GM12874 (cell line): ENCODE results near the gene COL7A1.

Source experiments
- TF ChIP-seq, protein P1 (sequence below): IDR thresholded peaks from 2 replicates; pipeline ENCODE4 v1.5.1; 2011; ENCODE audit warnings: low read depth, mild to moderate bottlenecking, control low read depth, low read length, moderate library complexity; ENCODE audit not compliant: insufficient read depth

COL7A1 gene

DNA sequence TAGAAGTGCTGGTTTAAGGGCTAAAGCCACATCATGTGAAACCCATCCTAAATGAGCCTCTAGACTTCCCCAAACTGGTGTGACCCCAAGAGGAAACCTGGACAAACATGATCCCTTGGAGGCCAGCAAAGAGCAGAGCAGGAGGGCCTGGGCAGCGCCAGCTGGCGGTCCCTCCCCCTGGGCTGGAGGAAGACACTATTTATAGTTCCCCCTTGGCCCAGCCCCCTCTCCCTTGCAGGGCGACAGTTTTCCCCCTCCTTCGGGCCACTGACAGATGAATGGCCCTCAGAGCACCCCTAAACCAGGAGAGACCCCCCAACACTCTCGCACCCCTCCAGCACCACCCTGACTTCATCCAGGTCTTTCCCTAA is 34.5 kb downstream of the COL7A1 start:
- TF ChIP-seq, protein P1, sequence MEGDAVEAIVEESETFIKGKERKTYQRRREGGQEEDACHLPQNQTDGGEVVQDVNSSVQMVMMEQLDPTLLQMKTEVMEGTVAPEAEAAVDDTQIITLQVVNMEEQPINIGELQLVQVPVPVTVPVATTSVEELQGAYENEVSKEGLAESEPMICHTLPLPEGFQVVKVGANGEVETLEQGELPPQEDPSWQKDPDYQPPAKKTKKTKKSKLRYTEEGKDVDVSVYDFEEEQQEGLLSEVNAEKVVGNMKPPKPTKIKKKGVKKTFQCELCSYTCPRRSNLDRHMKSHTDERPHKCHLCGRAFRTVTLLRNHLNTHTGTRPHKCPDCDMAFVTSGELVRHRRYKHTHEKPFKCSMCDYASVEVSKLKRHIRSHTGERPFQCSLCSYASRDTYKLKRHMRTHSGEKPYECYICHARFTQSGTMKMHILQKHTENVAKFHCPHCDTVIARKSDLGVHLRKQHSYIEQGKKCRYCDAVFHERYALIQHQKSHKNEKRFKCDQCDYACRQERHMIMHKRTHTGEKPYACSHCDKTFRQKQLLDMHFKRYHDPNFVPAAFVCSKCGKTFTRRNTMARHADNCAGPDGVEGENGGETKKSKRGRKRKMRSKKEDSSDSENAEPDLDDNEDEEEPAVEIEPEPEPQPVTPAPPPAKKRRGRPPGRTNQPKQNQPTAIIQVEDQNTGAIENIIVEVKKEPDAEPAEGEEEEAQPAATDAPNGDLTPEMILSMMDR = no peak

GRCh38 chr3:48558493-48559134 is 36.5 kb downstream of the COL7A1 start:
- TF ChIP-seq, protein P1 = no peak

- TF ChIP-seq, protein P1 = peak; percentile 22; the same call in 1 of the 2 replicates
These were observed 38.1 kb downstream of the COL7A1 start, which contains the start of gene PFKFB4 for GRCh38 chr3:48556796-48557626. Gene PFKFB4 (minus strand): TSS chr3:48556803. CDS start chr3:48556777, 26 bp downstream.

DNA sequence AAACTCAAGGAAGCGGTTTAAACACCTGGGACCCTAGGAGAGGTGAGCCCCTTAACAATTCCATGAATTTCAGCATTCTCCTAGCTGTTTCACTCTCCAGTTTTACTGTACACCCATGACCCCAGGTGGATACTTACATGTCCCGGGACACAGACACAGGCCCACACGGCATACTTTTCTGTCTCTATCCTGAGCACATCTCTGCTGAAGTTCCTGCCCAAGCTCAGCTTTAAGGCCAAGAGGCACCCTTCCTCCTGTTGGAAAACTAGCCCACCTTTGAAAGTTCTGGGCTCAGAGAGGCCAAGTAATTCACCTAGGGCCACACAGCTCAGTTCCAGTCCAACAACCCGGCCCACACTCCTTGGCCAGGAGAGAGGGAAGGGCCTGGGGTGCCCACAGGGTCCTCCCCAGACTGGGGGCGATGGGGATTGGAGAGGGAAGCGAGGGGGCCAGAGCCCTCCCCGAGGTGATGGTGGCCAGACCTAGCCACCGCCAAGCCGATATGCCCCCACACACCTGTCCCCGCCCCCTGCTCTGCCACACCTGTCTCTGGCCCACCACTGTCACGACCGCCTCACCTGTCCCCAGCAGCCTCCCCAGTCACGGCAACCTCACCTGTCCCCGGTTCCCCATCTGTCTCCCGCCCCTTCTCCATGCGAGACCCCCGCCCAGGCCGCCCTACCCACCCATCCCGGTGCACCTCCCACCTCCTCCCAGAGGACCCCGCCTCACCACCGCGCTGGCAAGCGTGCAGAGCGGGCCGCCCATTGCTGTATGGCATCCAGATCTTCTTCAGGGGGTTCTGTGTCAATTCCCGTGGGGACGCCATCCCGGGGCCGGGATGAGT is 39.0 kb downstream of the COL7A1 start:
- TF ChIP-seq, protein P1 = no peak

DNA sequence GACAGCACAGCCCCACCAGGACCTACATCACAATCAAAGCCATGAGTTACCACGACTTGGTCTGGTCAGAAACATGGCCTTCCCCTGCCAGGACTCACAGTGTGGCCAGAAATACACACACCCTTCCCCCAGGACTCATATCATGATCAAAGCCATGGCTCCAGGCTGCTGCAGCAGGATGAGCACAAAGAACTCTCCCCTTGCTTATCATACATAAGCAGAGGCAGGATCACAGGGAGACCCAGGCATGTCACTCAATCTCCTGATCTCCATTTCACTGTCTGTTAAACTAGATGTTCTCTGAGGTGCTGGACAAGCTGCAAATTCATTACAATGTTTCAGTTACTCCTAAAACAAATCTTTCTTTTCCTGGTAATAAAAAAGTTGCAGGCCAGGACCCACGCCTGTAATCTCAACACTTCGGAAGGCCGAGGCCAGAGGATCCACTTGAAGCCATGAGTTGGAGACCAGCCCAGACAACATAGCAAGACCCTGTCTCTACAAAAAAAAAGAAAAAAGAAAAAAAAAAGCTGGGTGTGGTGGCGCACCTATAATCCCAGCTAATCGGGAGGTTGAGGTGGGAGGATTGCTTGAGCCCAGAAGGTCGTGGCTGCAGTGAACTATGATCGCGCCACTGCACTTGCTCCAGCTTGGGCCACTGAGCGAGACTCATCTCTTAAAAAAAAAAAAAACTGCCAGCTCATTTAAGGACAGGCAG is 39.7 kb downstream of the COL7A1 start:
- TF ChIP-seq, protein P1 = no peak

DNA sequence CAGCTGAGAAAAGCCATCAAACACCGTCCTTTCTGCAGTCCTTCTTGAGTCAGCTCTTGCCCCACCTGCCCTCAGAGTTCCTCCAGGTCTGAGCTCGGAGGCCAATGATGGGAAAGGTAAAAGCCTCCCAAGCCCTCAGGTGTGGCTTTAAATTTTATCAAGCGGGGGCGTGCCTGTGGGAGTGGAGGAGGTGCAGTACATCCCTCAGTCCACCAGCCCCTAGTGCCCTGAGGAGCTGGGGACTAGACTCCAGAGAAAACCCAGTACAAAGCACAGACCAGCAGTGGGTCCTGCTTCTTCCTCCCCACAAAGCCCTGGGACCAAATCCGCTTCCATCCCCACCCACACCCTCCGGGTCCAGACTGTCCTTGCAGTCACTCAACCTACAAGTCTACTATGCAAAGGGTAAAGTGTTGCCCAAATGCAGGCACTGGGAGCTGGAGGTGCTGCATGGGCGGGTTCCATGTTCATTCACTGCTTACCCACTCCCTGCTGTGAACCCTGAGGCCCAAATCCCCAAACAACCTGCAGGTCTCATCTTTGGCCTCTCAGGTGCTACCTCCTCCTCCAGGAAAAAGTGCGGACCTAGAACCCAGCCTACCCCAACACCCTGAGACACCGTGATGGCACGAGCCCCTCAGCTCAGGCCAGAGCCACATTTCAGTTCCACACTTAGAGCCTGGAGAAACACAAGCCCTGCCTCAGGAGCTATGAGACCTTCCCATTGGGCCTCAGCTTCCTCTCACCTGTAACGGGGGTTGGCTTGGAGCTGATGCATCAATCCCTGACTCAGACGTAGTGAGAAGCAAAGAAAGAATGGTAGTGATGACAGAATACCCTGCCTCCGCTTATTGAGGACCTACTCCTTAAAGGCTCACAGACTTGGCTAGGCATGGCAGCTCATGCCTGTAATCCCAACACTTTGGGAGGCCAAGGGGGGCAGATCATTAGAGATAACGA is 41.0 kb downstream of the COL7A1 start:
- TF ChIP-seq, protein P1 = no peak
